Measurements from ENCODE around the gene ZNF750. TPM values are rescaled to one million over a fixed set of nuclear protein-coding genes. Genes with fewer than 3 reads are reported as not detected.
A peak's percentile ranks its signal among the peaks of the same experiment; 100 is the strongest.

Gene ZNF750
- total and polyA plus RNA-seq, 7 donors = 0.01 TPM; not detected in 6

- no peaks in the 10 kb centered on the region for H3K36me3 ChIP-seq
- no peaks in the 10 kb centered on the region for H3K9me3 ChIP-seq
- no peak for DNase-seq
- WGBS, 2 donors = 84 to 90% methylated on average over 21 of the region's 21 CpGs
- H3K4me1 ChIP-seq = peaks cover 0 to 40% (median 31%) of the 10 kb centered on the region in 4 donors
- H3K27ac ChIP-seq = peak overlapping the region in 2 of 4 donors; percentile 7 to 57
- TF ChIP-seq, protein P1, sequence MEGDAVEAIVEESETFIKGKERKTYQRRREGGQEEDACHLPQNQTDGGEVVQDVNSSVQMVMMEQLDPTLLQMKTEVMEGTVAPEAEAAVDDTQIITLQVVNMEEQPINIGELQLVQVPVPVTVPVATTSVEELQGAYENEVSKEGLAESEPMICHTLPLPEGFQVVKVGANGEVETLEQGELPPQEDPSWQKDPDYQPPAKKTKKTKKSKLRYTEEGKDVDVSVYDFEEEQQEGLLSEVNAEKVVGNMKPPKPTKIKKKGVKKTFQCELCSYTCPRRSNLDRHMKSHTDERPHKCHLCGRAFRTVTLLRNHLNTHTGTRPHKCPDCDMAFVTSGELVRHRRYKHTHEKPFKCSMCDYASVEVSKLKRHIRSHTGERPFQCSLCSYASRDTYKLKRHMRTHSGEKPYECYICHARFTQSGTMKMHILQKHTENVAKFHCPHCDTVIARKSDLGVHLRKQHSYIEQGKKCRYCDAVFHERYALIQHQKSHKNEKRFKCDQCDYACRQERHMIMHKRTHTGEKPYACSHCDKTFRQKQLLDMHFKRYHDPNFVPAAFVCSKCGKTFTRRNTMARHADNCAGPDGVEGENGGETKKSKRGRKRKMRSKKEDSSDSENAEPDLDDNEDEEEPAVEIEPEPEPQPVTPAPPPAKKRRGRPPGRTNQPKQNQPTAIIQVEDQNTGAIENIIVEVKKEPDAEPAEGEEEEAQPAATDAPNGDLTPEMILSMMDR (IDR thresholded peaks at IDR 0.05) = no peak
- TF ChIP-seq EP300 (IDR thresholded peaks at IDR 0.05) = no peak
- TF ChIP-seq POLR2AphosphoS5 (IDR thresholded peaks at IDR 0.05) = no peak
- TF ChIP-seq POLR2A (IDR thresholded peaks at IDR 0.05) = no peak
- no peak overlapping the region for H3K4me3 ChIP-seq
- no peaks in the 10 kb centered on the region for H3K27me3 ChIP-seq
- intact Hi-C loops (cut with DNase I) = no loop called here
These were observed 41.6 kb upstream of the ZNF750 start for GRCh38 chr17:82881324-82881823.

DNA sequence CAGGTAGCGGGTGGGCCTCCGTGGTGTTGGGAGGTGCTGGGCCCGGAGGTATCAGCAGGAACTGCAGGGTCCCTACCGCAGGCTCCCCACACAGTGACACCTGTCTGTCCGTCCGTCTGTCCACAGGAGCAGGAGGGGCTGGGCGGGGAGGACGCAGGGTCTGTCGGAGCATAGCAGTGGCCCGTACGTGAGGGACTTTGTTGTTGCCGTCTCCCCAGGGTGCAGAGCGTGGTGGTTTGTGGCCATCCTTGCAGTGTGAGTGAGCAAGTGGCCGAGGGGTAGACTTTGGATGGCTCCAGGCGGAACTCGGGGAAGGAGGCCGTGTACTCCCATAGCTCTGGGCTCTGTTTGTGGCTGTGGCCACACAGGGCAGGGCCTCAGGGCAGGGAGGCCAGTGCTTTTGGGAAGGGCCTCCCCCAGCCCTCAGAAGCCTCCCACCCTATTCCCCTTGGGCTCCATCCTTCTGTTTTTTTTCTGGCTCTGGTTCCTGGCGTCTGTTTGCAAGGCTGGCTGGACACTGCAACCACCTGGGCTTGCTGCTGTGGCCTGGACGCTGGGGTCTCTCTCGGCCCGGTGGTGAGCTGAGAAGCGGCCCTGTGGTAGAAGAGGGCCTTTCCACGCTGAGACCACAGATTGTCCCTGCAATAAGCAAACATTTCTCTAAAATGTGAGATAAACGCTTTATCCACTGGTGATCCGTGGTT lies 41.0 kb upstream of the ZNF750 start:
- Histone ChIP-seq H3K4me3 (no peak overlapping the region), H3K27ac (peak overlapping the region in 1 of 4 donors; percentile 7), H3K4me1 (peaks cover 0 to 46% (median 37%) of the 10 kb centered on the region in 4 donors), H3K9me3 (no peaks in the 10 kb centered on the region), H3K27me3 (no peaks in the 10 kb centered on the region), H3K36me3 (no peaks in the 10 kb centered on the region)
- intact Hi-C loops (cut with DNase I) = no loop called here
- 91 to 94% methylated on average over 25 of the region's 25 CpGs for whole genome bisulfite sequencing, 2 donors
- no peak for TF ChIP-seq POLR2AphosphoS5 (IDR thresholded peaks at IDR 0.05)
- no peak for TF ChIP-seq EP300 (IDR thresholded peaks at IDR 0.05)
- TF ChIP-seq, protein P1 (IDR thresholded peaks at IDR 0.05) = no peak
- no peak for TF ChIP-seq POLR2A (IDR thresholded peaks at IDR 0.05)
- peak; percentile 59 for DNase-seq

DNA sequence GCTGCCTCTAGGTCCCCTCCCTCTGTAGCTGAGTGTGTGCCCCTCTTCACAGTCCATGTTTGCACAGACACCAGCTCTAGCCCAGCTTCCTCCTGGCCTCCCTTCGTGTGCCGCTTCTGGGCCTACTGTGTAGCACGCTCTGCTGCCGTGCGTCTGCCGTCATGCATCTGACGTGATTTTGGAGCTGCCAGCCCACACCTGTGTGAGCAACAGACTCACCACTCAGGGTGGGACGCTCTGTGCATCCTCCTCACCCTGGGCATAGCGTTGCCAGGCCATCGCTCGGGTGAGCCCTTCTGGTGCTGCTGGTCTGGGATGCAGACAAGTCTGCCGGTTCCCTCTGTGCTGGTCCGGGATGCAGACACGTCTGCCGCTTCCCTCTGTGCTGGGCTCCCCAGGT lies 39.4 kb upstream of the ZNF750 start:
- intact Hi-C loops (cut with DNase I) = loop anchor here (10.0 kb wide), 1 partner anchor 176 kb away; no protein-coding TSS in a partner anchor

DNA sequence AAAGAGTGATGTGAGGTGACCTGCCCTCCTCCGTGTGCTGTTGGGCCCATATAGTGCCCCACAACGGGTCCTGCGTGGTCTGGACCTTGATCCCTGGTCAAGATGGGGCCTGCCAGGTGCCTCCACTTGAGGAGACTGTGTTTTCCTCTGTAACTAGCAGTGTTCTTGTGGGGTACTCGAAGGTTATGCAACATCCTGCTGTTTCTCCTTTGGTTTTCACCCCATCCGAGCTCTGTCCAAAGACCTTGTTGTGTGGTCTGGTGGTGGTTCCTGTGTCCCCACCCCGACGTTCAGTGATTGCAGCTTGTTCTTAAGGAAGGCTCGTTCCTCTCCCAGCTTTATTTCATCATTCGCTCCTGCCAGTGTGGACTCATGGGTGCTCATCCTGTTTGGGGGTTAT lies 38.7 kb upstream of the ZNF750 start:
- Histone ChIP-seq H3K4me1 (peaks cover 0 to 50% (median 38%) of the 10 kb centered on the region in 4 donors), H3K9me3 (no peaks in the 10 kb centered on the region), H3K27ac (peak overlapping the region in 1 of 4 donors; percentile 21), H3K4me3 (no peak overlapping the region), H3K36me3 (no peaks in the 10 kb centered on the region), H3K27me3 (no peaks in the 10 kb centered on the region)
- intact Hi-C loops (cut with DNase I) = loop anchor here (10.0 kb wide), 1 partner anchor 176 kb away; no protein-coding TSS in a partner anchor
- TF ChIP-seq POLR2A (IDR thresholded peaks at IDR 0.05) = no peak
- TF ChIP-seq, protein P1 (IDR thresholded peaks at IDR 0.05) = no peak
- no peak for TF ChIP-seq EP300 (IDR thresholded peaks at IDR 0.05)
- TF ChIP-seq POLR2AphosphoS5 (IDR thresholded peaks at IDR 0.05) = no peak
- 53 to 66% methylated on average over 9 of the region's 9 CpGs for WGBS, 2 donors
- peak; percentile 73 for DNase-seq

More for the DNA sequence above, 39.4 kb upstream of the ZNF750 start:
- WGBS, 2 donors = 96% methylated on average over 15 of the region's 15 CpGs
- H3K4me3 ChIP-seq = no peak overlapping the region
- TF ChIP-seq, protein P1 (IDR thresholded peaks at IDR 0.05) = no peak
- TF ChIP-seq POLR2A (IDR thresholded peaks at IDR 0.05) = no peak
- no peak for TF ChIP-seq EP300 (IDR thresholded peaks at IDR 0.05)
- no peak for TF ChIP-seq POLR2AphosphoS5 (IDR thresholded peaks at IDR 0.05)
- H3K4me1 ChIP-seq = peaks cover 0 to 50% (median 38%) of the 10 kb centered on the region in 4 donors
- no peak overlapping the region for H3K27ac ChIP-seq
- no peaks in the 10 kb centered on the region for H3K36me3 ChIP-seq
- no peak for DNase-seq
- H3K27me3 ChIP-seq = no peaks in the 10 kb centered on the region
- no peaks in the 10 kb centered on the region for H3K9me3 ChIP-seq
